Measurements from ENCODE around the gene PODXL2.
"Not testable (repeated sequence)": the region's sequence is repeated elsewhere in the genome, so short reads cannot be mapped to it uniquely, and the experiment has no call there.

The PODXL2 gene

GRCh38 chr3:127702151-127702578 is 73.2 kb downstream of the PODXL2 start:
- H3K4me1 ChIP-seq (ENCODE audit: control insufficient read depth, insufficient read depth, low read length), result peaks cover 11% of the 10 kb centered on the region
- H3K27ac ChIP-seq (ENCODE audit: low read depth, low read length), result no peak overlapping the region
- H3K9ac ChIP-seq (ENCODE audit: low read length), result no peak overlapping the region
- H3K9me3 ChIP-seq (ENCODE audit: control insufficient read depth, insufficient read depth, low read depth, low read length), result peaks cover 4% of the 10 kb centered on the region
- no peak overlapping the region for H3K4me3 ChIP-seq (ENCODE audit: low read depth, low read length)
- no peaks in the 10 kb centered on the region for H3K27me3 ChIP-seq (ENCODE audit: control insufficient read depth, insufficient read depth, low read length)
- no peaks in the 10 kb centered on the region for H3K36me3 ChIP-seq (ENCODE audit: control insufficient read depth, insufficient read depth, low read length)

GRCh38 chr3:127704840-127705239 is 75.9 kb downstream of the PODXL2 start:
- not testable (repeated sequence) for H3K36me3 ChIP-seq (ENCODE audit: control insufficient read depth, insufficient read depth, low read length)

GRCh38 chr3:127706312-127706711 is 77.3 kb downstream of the PODXL2 start:
- Histone ChIP-seq H3K27ac (ENCODE audit: low read depth, low read length) (no peak overlapping the region), H3K9ac (ENCODE audit: low read length) (no peak overlapping the region), H3K4me1 (ENCODE audit: control insufficient read depth, insufficient read depth, low read length) (peaks cover 15% of the 10 kb centered on the region), H3K27me3 (ENCODE audit: control insufficient read depth, insufficient read depth, low read length) (peaks cover 4% of the 10 kb centered on the region; the same call in 1 of the 2 replicates), H3K9me3 (ENCODE audit: control insufficient read depth, insufficient read depth, low read depth, low read length) (peaks cover 4% of the 10 kb centered on the region), H3K36me3 (ENCODE audit: control insufficient read depth, insufficient read depth, low read length) (no peaks in the 10 kb centered on the region), H3K4me3 (ENCODE audit: low read depth, low read length) (no peak overlapping the region)

More at GRCh38 chr3:127704840-127705239, 75.9 kb downstream of the PODXL2 start:
- not testable (repeated sequence) for H3K27ac ChIP-seq (ENCODE audit: low read depth, low read length); H3K4me3 ChIP-seq (ENCODE audit: low read depth, low read length); H3K27me3 ChIP-seq (ENCODE audit: control insufficient read depth, insufficient read depth, low read length); H3K9me3 ChIP-seq (ENCODE audit: control insufficient read depth, insufficient read depth, low read depth, low read length); H3K9ac ChIP-seq (ENCODE audit: low read length)
- H3K4me1 ChIP-seq (ENCODE audit: control insufficient read depth, insufficient read depth, low read length), result peaks cover 11% of the 10 kb centered on the region

- H3K9ac ChIP-seq (ENCODE audit: low read length), result no peak overlapping the region
- no peak overlapping the region for H3K4me3 ChIP-seq (ENCODE audit: low read depth, low read length)
- peaks cover 4% of the 10 kb centered on the region; the same call in 1 of the 2 replicates for H3K27me3 ChIP-seq (ENCODE audit: control insufficient read depth, insufficient read depth, low read length)
- H3K4me1 ChIP-seq (ENCODE audit: control insufficient read depth, insufficient read depth, low read length), result peaks cover 16% of the 10 kb centered on the region
- peaks cover 4% of the 10 kb centered on the region for H3K9me3 ChIP-seq (ENCODE audit: control insufficient read depth, insufficient read depth, low read depth, low read length)
- no peak overlapping the region for H3K27ac ChIP-seq (ENCODE audit: low read depth, low read length)
- H3K36me3 ChIP-seq (ENCODE audit: control insufficient read depth, insufficient read depth, low read length), result no peaks in the 10 kb centered on the region
Measured at GRCh38 chr3:127706785-127707351, 77.9 kb downstream of the PODXL2 start.

GRCh38 chr3:127707851-127708411 is 78.9 kb downstream of the PODXL2 start:
- Histone ChIP-seq H3K9ac (ENCODE audit: low read length) (no peak overlapping the region), H3K36me3 (ENCODE audit: control insufficient read depth, insufficient read depth, low read length) (no peaks in the 10 kb centered on the region), H3K4me3 (ENCODE audit: low read depth, low read length) (no peak overlapping the region), H3K27me3 (ENCODE audit: control insufficient read depth, insufficient read depth, low read length) (peaks cover 4% of the 10 kb centered on the region; the same call in 1 of the 2 replicates), H3K27ac (ENCODE audit: low read depth, low read length) (no peak overlapping the region), H3K4me1 (ENCODE audit: control insufficient read depth, insufficient read depth, low read length) (peaks cover 16% of the 10 kb centered on the region), H3K9me3 (ENCODE audit: control insufficient read depth, insufficient read depth, low read depth, low read length) (peaks cover 4% of the 10 kb centered on the region)

- H3K9me3 ChIP-seq (ENCODE audit: control insufficient read depth, insufficient read depth, low read depth, low read length), result peaks cover 1% of the 10 kb centered on the region
- H3K27ac ChIP-seq (ENCODE audit: low read depth, low read length), result no peak overlapping the region
- peaks cover 15% of the 10 kb centered on the region for H3K4me1 ChIP-seq (ENCODE audit: control insufficient read depth, insufficient read depth, low read length)
- peaks cover 4% of the 10 kb centered on the region; the same call in 1 of the 2 replicates for H3K27me3 ChIP-seq (ENCODE audit: control insufficient read depth, insufficient read depth, low read length)
- no peaks in the 10 kb centered on the region for H3K36me3 ChIP-seq (ENCODE audit: control insufficient read depth, insufficient read depth, low read length)
- H3K4me3 ChIP-seq (ENCODE audit: low read depth, low read length), result no peak overlapping the region
- H3K9ac ChIP-seq (ENCODE audit: low read length), result no peak overlapping the region
Measured at GRCh38 chr3:127708837-127709236, 79.9 kb downstream of the PODXL2 start.

GRCh38 chr3:127709320-127710060 is 80.5 kb downstream of the PODXL2 start:
- Histone ChIP-seq H3K36me3 (ENCODE audit: control insufficient read depth, insufficient read depth, low read length) (no peaks in the 10 kb centered on the region), H3K9me3 (ENCODE audit: control insufficient read depth, insufficient read depth, low read depth, low read length) (no peaks in the 10 kb centered on the region)

GRCh38 chr3:127710155-127710941 is 81.4 kb downstream of the PODXL2 start:
- H3K4me3 ChIP-seq (ENCODE audit: low read depth, low read length), result no peak overlapping the region
- peaks cover 4% of the 10 kb centered on the region; the same call in 1 of the 2 replicates for H3K27me3 ChIP-seq (ENCODE audit: control insufficient read depth, insufficient read depth, low read length)
- no peak overlapping the region for H3K27ac ChIP-seq (ENCODE audit: low read depth, low read length)
- no peaks in the 10 kb centered on the region for H3K9me3 ChIP-seq (ENCODE audit: control insufficient read depth, insufficient read depth, low read depth, low read length)
- no peak overlapping the region for H3K9ac ChIP-seq (ENCODE audit: low read length)
- peaks cover 20% of the 10 kb centered on the region for H3K4me1 ChIP-seq (ENCODE audit: control insufficient read depth, insufficient read depth, low read length)
- no peaks in the 10 kb centered on the region for H3K36me3 ChIP-seq (ENCODE audit: control insufficient read depth, insufficient read depth, low read length)

More at GRCh38 chr3:127709320-127710060, 80.5 kb downstream of the PODXL2 start:
- H3K4me3 ChIP-seq (ENCODE audit: low read depth, low read length), result no peak overlapping the region
- H3K27me3 ChIP-seq (ENCODE audit: control insufficient read depth, insufficient read depth, low read length), result peaks cover 4% of the 10 kb centered on the region; the same call in 1 of the 2 replicates
- no peak overlapping the region for H3K27ac ChIP-seq (ENCODE audit: low read depth, low read length)
- H3K9ac ChIP-seq (ENCODE audit: low read length), result no peak overlapping the region
- H3K4me1 ChIP-seq (ENCODE audit: control insufficient read depth, insufficient read depth, low read length), result peaks cover 20% of the 10 kb centered on the region

GRCh38 chr3:127711021-127711695 is 82.2 kb downstream of the PODXL2 start:
- no peak overlapping the region for H3K27ac ChIP-seq (ENCODE audit: low read depth, low read length)
- H3K9ac ChIP-seq (ENCODE audit: low read length), result no peak overlapping the region

GRCh38 chr3:127711896-127712295 is 82.9 kb downstream of the PODXL2 start:
- Histone ChIP-seq H3K27me3 (ENCODE audit: control insufficient read depth, insufficient read depth, low read length) (peaks cover 4% of the 10 kb centered on the region; the same call in 1 of the 2 replicates), H3K4me3 (ENCODE audit: low read depth, low read length) (no peak overlapping the region), H3K9ac (ENCODE audit: low read length) (no peak overlapping the region), H3K36me3 (ENCODE audit: control insufficient read depth, insufficient read depth, low read length) (no peaks in the 10 kb centered on the region), H3K4me1 (ENCODE audit: control insufficient read depth, insufficient read depth, low read length) (peaks cover 20% of the 10 kb centered on the region), H3K27ac (ENCODE audit: low read depth, low read length) (no peak overlapping the region), H3K9me3 (ENCODE audit: control insufficient read depth, insufficient read depth, low read depth, low read length) (no peaks in the 10 kb centered on the region)

More at GRCh38 chr3:127711021-127711695, 82.2 kb downstream of the PODXL2 start:
- H3K4me1 ChIP-seq (ENCODE audit: control insufficient read depth, insufficient read depth, low read length), result peaks cover 20% of the 10 kb centered on the region
- no peaks in the 10 kb centered on the region for H3K36me3 ChIP-seq (ENCODE audit: control insufficient read depth, insufficient read depth, low read length)
- peaks cover 4% of the 10 kb centered on the region; the same call in 1 of the 2 replicates for H3K27me3 ChIP-seq (ENCODE audit: control insufficient read depth, insufficient read depth, low read length)
- no peaks in the 10 kb centered on the region for H3K9me3 ChIP-seq (ENCODE audit: control insufficient read depth, insufficient read depth, low read depth, low read length)
- H3K4me3 ChIP-seq (ENCODE audit: low read depth, low read length), result no peak overlapping the region

Measured in HUES6 (cell line).